NB4 (cell line): ENCODE measurements around the gene FGL2.

ENCODE experiments used
- MAX ChIP-seq: IDR thresholded peaks from 2 replicates; pipeline ENCODE4 v1.6.1; 2011; ENCODE audit warnings: low read depth, low read length
- TF ChIP-seq, protein P1 (sequence below): IDR thresholded peaks from one replicate; pipeline ENCODE4 v1.5.1; 2012; ENCODE audit warnings: low read depth, low read length

DNA sequence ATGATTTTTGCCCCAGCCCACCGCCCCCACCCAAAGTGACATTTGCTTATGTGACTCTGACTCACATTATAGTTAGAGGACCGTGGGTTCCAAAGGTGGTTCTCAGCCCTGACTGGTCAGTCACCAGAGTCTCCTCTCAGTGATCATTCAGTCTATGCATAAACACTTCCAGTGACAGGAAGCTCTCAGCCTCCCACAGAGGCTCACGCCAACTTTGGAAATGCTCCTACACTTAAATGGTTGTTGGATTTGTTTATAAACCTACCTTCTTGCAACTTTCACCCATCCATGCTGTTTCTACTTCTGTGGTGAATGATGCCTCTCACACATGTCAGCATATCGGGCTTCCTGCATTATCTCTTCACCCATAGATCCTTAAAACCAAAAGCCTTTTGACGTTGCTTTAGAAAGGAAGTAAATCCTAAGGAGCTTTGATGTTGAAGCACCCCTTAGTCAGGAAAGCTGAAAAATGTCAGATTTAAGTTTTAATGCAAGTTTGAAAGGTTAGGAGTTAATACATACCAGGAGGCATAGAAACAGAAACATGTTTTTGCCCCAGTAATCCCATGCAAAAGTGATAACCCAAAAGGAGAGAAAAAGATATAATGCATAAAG, 46.5 kb upstream of the FGL2 start:
- TF ChIP-seq, protein P1, sequence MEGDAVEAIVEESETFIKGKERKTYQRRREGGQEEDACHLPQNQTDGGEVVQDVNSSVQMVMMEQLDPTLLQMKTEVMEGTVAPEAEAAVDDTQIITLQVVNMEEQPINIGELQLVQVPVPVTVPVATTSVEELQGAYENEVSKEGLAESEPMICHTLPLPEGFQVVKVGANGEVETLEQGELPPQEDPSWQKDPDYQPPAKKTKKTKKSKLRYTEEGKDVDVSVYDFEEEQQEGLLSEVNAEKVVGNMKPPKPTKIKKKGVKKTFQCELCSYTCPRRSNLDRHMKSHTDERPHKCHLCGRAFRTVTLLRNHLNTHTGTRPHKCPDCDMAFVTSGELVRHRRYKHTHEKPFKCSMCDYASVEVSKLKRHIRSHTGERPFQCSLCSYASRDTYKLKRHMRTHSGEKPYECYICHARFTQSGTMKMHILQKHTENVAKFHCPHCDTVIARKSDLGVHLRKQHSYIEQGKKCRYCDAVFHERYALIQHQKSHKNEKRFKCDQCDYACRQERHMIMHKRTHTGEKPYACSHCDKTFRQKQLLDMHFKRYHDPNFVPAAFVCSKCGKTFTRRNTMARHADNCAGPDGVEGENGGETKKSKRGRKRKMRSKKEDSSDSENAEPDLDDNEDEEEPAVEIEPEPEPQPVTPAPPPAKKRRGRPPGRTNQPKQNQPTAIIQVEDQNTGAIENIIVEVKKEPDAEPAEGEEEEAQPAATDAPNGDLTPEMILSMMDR = no peak
- TF ChIP-seq MAX = 0 out of 2 replicates have a peak, but pooled peaks have one; percentile 41
